Gastrocnemius medialis (tissue), 4 donors: ENCODE measurements around the gene KCNK18.

ENCODE experiments used
- POLR2A ChIP-seq, 2 donors: fragments of 450-650 bp; IDR thresholded peaks; one replicate each; pipeline ENCODE4 v1.6.1; 2017; ENCODE audit warnings: antibody characterized with exemption in 2 of 2, mild to moderate bottlenecking in 2 of 2, moderate library complexity in 2 of 2
- TF ChIP-seq, protein P1 (sequence below), 5 experiments: fragments of 450-650 bp in 3 of 5; fragments of 200-600 bp in 2 of 5; sonication (generic) in 2 of 5; IDR thresholded peaks in 4 of 5; conservative IDR thresholded peaks in 1 of 5; 1 replicate in 4 of 5; 2 replicates in 1 of 5; pipeline ENCODE4 v1.5.1; 2016 to 2019; ENCODE audit warnings: antibody characterized with exemption in 5 of 5, mild to moderate bottlenecking in 3 of 5, moderate library complexity in 3 of 5

DNA sequence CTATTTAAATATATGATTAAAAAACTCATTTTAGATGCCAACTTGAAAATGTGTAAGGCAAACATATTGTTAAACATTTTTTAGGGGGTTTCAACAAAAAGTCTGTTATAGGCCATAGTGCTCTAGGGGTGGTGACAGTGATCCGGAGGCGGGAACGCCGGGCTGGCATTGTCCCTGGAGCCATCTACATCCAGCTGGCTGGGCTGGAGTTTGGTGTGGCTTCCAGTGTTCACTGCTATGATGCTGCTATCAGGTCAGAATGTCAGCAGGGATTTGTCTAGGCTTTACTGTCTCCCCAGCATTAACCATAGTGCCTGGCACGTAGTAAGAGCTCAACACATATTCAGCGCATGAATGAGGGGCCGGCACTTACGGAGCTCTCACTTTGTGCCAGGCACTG, 41.8 kb downstream of the KCNK18 start:
- TF ChIP-seq POLR2A (IDR thresholded peaks at IDR 0.05), result no peak
- TF ChIP-seq, protein P1, sequence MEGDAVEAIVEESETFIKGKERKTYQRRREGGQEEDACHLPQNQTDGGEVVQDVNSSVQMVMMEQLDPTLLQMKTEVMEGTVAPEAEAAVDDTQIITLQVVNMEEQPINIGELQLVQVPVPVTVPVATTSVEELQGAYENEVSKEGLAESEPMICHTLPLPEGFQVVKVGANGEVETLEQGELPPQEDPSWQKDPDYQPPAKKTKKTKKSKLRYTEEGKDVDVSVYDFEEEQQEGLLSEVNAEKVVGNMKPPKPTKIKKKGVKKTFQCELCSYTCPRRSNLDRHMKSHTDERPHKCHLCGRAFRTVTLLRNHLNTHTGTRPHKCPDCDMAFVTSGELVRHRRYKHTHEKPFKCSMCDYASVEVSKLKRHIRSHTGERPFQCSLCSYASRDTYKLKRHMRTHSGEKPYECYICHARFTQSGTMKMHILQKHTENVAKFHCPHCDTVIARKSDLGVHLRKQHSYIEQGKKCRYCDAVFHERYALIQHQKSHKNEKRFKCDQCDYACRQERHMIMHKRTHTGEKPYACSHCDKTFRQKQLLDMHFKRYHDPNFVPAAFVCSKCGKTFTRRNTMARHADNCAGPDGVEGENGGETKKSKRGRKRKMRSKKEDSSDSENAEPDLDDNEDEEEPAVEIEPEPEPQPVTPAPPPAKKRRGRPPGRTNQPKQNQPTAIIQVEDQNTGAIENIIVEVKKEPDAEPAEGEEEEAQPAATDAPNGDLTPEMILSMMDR (IDR thresholded peaks at IDR 0.05 in 4 of 5, conservative IDR thresholded peaks at IDR 0.05 in 1 of 5), result no peak
